Activated naive CD4-positive, alpha-beta T cell treated with anti-CD3 and anti-CD28 coated beads for 36 hours (primary cell): Measurements from ENCODE around the gene RTL10. TPM values are rescaled to one million over a fixed set of nuclear protein-coding genes. Genes with fewer than 3 reads are reported as not detected.

Experiments
- CTCF ChIA-PET: fragments of 350-600 bp; sonication (Branson Sonifier 250); formaldehyde crosslinking; loops from one replicate; lab custom pipeline; 2021; ENCODE audit warnings: antibody characterized with exemption; lab: Charles Lee
- DNase-seq: peaks from one replicate; pipeline ENCODE4 v3.0.0-alpha.2; 2020
- H3K27ac Mint-ChIP-seq: one replicate; pipeline ENCODE4 v1.8.0; 2021; ENCODE audit warnings: mild to moderate bottlenecking, mixed read lengths
- H3K27me3 Mint-ChIP-seq: one replicate; pipeline ENCODE4 v1.8.0; 2021; ENCODE audit warnings: low read depth, mixed read lengths
- H3K36me3 Mint-ChIP-seq: one replicate; pipeline ENCODE4 v1.8.0; 2021; ENCODE audit warnings: low read depth, mixed read lengths
- H3K4me1 Mint-ChIP-seq: one replicate; pipeline ENCODE4 v1.8.0; 2021; ENCODE audit warnings: low read depth, mixed read lengths
- H3K4me3 Mint-ChIP-seq: one replicate; pipeline ENCODE4 v1.8.0; 2021; ENCODE audit warnings: mild to moderate bottlenecking, moderate library complexity, mixed read lengths
- H3K9me3 Mint-ChIP-seq: one replicate; pipeline ENCODE4 v1.8.0; 2021; ENCODE audit warnings: mixed read lengths
- intact Hi-C: fragments of 100-400 bp; cut with micrococcal nuclease; formaldehyde crosslinking; loops from one replicate; pipeline ENCODE4 v1.15.1; 2023
- total RNA-seq, 2 experiments: library from RNA; stranded (reverse); gene quantifications; one replicate each; pipeline ENCODE4 v1.2.3, GENCODE V29; 2021

Gene RTL10
- total RNA-seq, 2 experiments from 2014 or later = 10.9 to 11.9 TPM

DNA sequence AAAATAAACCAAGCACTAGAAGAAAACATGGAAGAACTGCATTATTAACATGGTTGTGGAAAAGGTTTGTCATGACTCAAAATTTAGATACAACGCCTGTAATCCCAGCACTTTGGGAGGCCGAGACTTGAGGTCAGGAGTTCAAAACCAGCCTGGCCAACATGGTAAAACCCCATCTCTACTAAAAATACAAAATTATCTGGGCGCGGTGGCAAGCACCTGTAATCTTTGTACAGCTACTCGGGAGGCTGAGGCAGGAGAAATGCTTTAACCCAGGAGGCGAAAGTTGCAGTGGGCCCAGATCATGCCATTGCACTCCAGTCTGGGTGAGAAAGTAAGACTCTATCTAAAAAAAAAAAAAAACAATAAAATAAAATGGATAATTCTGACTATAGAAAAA lies 23.7 kb downstream of the RTL10 start:
- Mint-ChIP-seq H3K4me1 (peaks cover 17% of the 10 kb centered on the region), H3K27ac (no peak overlapping the region), H3K36me3 (no peaks in the 10 kb centered on the region), H3K9me3 (no peaks in the 10 kb centered on the region), H3K4me3 (no peak overlapping the region), H3K27me3 (no peaks in the 10 kb centered on the region)
- CTCF ChIA-PET = no interaction called here
- DNase-seq = no peak
- intact Hi-C loops = no loop called here

DNA sequence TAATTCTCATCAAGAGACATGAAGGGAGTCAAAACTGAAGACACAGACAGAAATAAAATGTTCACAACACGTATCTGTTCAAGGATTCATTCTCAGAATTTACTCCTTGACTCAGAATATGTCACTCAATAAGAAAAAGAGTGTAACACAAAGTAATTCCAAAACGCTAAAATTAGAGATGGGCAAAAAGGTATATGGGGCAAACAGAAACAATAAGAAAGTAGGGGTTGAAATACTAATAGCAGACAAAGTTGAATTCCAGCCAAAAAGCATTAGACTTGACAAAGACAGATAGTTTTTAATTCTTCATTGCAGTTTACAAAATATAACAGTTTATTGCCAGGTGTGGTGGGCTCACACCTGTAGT lies 26.7 kb downstream of the RTL10 start:
- Mint-ChIP-seq H3K36me3 (no peaks in the 10 kb centered on the region), H3K27me3 (no peaks in the 10 kb centered on the region), H3K9me3 (no peaks in the 10 kb centered on the region), H3K4me1 (peaks cover 9% of the 10 kb centered on the region), H3K27ac (no peak overlapping the region), H3K4me3 (no peak overlapping the region)
- intact Hi-C loops = no loop called here
- CTCF ChIA-PET = interaction anchor here (0.8 kb wide), 1 partner anchor 82 kb away, joined by 3 read pairs; no protein-coding TSS in a partner anchor
- DNase-seq = no peak

DNA sequence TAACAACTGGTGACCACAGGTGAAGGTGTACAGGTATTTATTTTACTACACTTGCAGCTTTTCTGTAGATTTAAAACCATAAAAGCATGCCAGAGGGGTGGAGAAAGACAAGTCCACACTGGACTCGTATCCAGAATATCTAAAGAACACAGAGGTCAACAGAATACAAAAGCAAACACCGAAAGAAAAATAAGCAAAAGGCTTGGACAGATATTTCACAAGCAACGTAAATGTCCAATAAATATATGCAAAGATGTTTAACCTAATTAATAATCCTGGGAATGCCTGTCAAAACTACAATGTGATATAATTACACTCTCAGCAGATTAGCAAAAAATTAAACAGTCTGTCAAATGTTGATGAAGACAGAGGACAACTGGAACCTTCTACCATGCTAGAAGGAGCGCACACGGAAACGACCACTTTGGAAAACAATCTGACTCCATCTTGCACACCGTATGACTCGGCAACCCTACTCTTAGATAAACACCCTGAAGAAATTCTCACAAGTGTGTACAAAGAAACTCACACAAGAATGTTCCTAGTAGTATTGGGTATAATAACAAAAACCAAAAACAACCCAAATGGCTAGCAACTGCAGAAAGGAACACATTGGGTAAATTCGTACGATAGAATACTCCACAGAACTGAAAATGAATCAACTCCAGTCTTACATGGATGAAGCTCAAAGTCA lies 27.2 kb downstream of the RTL10 start:
- H3K27me3 Mint-ChIP-seq = no peaks in the 10 kb centered on the region
- H3K27ac Mint-ChIP-seq = no peak overlapping the region
- H3K4me1 Mint-ChIP-seq = peaks cover 4% of the 10 kb centered on the region
- no peaks in the 10 kb centered on the region for H3K36me3 Mint-ChIP-seq
- CTCF ChIA-PET = interaction anchor here (0.8 kb wide), 1 partner anchor 83 kb away, joined by 3 read pairs; no protein-coding TSS in a partner anchor
- intact Hi-C loops = no loop called here
- H3K9me3 Mint-ChIP-seq = no peaks in the 10 kb centered on the region
- no peak overlapping the region for H3K4me3 Mint-ChIP-seq
- DNase-seq = no peak

DNA sequence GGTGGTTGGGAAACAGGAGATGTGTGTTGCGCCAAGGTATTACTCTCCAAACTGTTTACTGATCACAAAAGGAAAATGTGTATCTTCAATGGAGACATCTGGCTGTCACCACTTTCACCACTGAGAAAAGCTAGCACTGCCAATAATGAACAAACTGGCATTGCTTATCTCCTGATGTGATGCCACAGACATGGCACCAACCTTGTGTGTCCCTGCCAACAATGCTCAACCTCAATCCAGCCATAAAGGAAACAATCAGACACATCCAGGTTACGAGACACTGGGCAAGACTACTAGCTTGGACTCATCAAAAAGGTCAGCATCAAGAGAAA lies 28.1 kb downstream of the RTL10 start:
- no peaks in the 10 kb centered on the region for H3K9me3 Mint-ChIP-seq
- CTCF ChIA-PET = interaction anchor here (1.0 kb wide), 1 partner anchor 103 kb away, joined by 3 read pairs; the partner anchor contains the start of gene GP1BB
- no peaks in the 10 kb centered on the region for H3K36me3 Mint-ChIP-seq
- H3K27ac Mint-ChIP-seq = no peak overlapping the region
- peaks cover 2% of the 10 kb centered on the region for H3K4me1 Mint-ChIP-seq
- intact Hi-C loops = no loop called here
- no peak overlapping the region for H3K4me3 Mint-ChIP-seq
- DNase-seq = no peak
- H3K27me3 Mint-ChIP-seq = no peaks in the 10 kb centered on the region

DNA sequence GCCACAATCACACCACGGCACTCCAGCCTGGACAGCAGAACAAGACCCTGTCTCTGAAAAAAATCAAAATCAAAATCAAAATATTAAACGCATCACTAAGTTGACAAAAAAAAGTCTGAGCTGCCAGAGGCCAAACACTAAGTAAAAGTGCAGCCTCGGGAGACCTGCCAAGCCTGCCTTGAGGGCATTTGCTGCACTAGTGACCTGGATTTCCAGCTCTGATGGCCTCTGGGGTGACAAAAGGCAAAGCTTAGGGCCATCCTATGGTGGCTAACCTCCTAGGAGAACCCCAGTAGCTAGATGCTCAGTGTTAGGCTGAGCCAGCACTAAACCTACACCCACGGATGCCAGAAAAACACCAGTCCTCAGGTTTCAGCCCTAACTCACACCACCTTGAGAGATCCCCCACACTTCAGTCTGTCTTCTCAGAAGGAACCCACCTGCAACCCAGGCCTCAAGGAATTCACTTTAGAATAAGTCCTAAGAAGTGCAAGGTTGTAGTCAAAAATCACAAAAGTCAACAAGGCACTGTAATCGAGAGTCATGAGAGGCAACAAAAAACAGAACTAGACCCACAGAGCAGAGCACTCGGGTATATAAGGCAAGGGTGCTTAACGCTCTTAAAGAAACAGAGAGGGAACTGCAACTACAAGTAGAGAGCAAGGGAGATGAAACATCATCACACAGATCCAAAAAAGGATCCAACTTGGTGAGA lies 28.6 kb downstream of the RTL10 start:
- Mint-ChIP-seq H3K4me1 (peaks cover 2% of the 10 kb centered on the region), H3K27ac (no peak overlapping the region), H3K9me3 (no peaks in the 10 kb centered on the region), H3K4me3 (no peak overlapping the region), H3K36me3 (no peaks in the 10 kb centered on the region), H3K27me3 (no peaks in the 10 kb centered on the region)
- CTCF ChIA-PET = interaction anchor here (0.6 to 1.0 kb wide), 2 partner anchors 102 to 851 kb away, joined by 3 read pairs; partner anchors contain the start of gene GP1BB
- intact Hi-C loops = no loop called here
- DNase-seq = no peak

DNA sequence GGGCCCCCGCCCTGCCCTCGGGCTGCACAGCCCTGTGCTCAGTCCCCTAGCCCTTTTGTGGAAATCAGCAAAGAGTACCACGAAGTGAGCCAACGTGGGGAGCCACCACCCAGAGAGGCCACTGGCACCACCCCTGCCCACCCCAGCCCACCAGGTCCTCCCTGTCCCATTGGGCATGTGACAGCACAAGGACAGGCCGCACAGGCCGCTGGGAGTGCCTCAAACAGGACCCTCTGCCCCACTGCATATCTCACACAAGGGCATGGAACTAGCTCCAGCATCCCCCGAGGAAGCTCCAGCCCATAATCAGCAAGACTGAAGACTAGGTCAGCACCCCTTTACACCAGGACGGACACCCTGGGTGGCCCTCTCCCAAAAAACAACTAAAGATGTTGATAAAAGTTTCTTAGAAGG lies 29.7 kb downstream of the RTL10 start:
- Mint-ChIP-seq H3K4me1 (no peaks in the 10 kb centered on the region), H3K27ac (no peak overlapping the region), H3K9me3 (no peaks in the 10 kb centered on the region), H3K27me3 (no peaks in the 10 kb centered on the region), H3K4me3 (no peak overlapping the region), H3K36me3 (no peaks in the 10 kb centered on the region)
- DNase-seq = no peak
- CTCF ChIA-PET = interaction anchor here (0.6 kb wide), 1 partner anchor 14 kb away, joined by 3 read pairs; no protein-coding TSS in a partner anchor
- intact Hi-C loops = no loop called here

DNA sequence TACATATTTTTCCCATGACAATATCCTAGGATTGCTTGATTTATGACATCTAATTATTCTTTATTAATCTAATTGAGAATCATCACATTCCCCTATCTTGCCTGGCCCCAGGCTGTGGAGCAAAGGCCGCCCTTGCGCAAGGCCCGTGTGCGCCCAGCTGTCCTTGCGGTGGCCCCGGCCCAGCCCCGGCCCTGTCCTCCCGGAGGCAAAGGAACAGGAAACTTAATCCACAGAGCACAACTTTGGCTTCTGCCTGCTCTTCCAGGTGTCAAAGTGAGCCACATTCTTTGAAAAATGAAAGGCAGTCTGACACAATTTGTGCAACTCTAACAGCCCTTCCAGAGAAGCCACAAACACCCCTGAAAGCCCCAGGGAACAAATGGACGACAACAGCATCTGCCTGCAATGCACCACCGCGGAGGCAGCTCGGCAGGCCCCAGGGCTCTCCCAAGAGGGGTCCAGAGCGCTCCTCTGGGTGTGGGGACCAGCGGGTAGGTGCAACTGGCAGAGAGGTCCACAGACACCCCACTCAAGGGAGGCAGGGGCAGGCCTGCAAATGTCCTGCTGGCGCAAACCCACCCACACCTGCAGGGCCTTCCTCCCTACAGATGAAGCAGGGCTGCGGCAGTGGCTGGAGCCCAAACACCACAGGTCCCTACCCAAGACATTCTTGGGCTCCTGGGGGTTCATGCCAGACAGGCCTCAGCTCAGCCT lies 30.3 kb downstream of the RTL10 start:
- no peak for DNase-seq
- H3K36me3 Mint-ChIP-seq = no peaks in the 10 kb centered on the region
- H3K27me3 Mint-ChIP-seq = no peaks in the 10 kb centered on the region
- CTCF ChIA-PET = interaction anchor here (0.6 kb wide), 1 partner anchor 14 kb away, joined by 3 read pairs; no protein-coding TSS in a partner anchor
- no peak overlapping the region for H3K27ac Mint-ChIP-seq
- intact Hi-C loops = no loop called here
- no peak overlapping the region for H3K4me3 Mint-ChIP-seq
- H3K4me1 Mint-ChIP-seq = no peaks in the 10 kb centered on the region
- H3K9me3 Mint-ChIP-seq = no peaks in the 10 kb centered on the region

DNA sequence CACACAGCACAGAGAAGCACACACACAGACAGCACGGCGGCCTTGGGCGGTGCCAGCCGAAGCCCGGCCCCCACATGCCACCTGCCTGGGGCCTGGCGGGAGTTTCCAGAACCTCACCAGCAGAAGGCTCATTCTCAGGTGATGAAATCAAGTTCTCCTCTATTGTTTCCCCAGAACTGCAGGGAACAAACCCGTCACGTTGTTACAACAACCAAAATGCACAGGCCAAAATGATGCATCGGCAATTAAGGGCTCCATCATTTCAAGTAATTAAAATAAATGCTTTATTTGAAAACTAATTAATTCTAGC lies 30.8 kb downstream of the RTL10 start:
- intact Hi-C loops = no loop called here
- no peak for DNase-seq
- Mint-ChIP-seq H3K27me3 (no peaks in the 10 kb centered on the region), H3K27ac (no peak overlapping the region), H3K9me3 (no peaks in the 10 kb centered on the region), H3K4me3 (no peak overlapping the region), H3K4me1 (no peaks in the 10 kb centered on the region), H3K36me3 (no peaks in the 10 kb centered on the region)
- CTCF ChIA-PET = no interaction called here

DNA sequence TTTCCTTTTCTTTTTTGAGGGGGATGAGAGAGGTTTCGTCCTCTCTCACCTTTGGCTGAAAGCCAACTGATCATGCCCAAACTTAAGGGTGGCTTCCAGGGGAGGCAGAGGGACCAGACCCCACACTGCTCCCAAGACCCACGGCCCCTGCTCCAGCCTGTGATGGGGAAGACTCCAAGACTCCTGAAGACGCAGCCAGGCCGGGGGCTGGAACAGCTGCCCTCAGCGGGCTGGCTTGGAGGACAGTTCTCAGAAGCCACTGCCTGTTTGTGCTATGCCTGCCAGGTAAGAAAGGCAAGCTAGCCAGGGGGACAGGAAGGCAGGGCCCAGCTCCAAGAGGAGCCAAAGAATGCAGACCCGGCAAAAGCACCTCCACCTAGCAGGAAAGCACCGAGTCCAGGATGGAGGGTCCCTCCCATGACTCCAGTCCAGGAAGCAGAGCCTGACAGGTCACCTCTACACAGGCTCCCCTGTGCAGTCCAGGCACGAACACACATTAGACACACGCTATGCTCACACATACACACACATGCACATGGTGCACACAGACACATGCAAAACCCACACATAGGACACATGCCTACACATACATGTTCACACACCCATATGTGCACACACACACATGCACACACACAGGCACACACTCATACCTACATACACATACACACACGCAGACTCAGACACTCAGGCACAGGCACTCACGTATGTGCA lies 31.3 kb downstream of the RTL10 start:
- Mint-ChIP-seq H3K27ac (no peak overlapping the region), H3K9me3 (no peaks in the 10 kb centered on the region), H3K4me1 (no peaks in the 10 kb centered on the region), H3K4me3 (no peak overlapping the region), H3K36me3 (no peaks in the 10 kb centered on the region), H3K27me3 (no peaks in the 10 kb centered on the region)
- intact Hi-C loops = no loop called here
- CTCF ChIA-PET = no interaction called here
- no peak for DNase-seq

DNA sequence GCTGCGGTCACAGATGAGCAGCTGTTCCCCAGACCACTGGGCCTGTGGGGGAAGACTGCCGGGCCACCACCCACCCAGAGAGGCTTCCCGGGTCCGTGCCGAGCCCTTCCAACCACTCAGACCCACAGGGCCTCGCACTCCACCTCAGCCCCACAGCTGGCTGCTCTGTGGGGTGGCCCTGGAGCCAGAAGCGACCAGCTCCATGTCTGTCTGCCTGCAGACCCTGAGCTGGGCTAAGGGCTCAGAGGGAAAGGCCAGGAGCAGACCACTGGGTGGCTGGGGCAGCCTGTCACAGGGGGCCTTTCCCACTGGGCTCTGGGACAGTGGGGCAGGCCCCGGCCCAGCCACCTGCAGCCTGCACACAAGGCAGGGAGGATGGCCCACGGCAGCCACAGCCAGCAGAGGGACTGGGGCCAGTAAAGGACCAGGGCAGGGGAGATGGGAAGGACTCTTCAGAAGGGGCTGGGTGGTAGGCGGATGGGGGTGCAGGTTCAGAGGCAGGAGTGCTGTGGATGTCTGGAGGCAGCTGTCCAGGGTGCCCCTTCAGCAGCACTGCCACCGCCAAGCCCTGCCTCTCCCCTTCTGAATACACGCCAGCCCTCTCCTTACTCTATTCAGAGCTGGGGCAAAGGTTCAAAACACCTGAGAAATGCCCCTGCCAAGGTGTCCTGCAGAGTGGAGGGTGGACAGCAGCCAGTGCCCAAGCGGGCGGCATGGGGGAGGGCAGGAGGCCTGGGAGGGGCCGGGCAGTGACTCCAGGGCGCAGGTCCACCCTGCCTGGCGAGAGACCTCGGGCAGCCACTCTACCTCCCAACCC lies 32.2 kb downstream of the RTL10 start:
- Mint-ChIP-seq H3K4me1 (no peaks in the 10 kb centered on the region), H3K4me3 (no peak overlapping the region), H3K27me3 (no peaks in the 10 kb centered on the region), H3K27ac (no peak overlapping the region), H3K9me3 (no peaks in the 10 kb centered on the region), H3K36me3 (no peaks in the 10 kb centered on the region)
- intact Hi-C loops = no loop called here
- DNase-seq = peak; percentile 2
- CTCF ChIA-PET = no interaction called here

DNA sequence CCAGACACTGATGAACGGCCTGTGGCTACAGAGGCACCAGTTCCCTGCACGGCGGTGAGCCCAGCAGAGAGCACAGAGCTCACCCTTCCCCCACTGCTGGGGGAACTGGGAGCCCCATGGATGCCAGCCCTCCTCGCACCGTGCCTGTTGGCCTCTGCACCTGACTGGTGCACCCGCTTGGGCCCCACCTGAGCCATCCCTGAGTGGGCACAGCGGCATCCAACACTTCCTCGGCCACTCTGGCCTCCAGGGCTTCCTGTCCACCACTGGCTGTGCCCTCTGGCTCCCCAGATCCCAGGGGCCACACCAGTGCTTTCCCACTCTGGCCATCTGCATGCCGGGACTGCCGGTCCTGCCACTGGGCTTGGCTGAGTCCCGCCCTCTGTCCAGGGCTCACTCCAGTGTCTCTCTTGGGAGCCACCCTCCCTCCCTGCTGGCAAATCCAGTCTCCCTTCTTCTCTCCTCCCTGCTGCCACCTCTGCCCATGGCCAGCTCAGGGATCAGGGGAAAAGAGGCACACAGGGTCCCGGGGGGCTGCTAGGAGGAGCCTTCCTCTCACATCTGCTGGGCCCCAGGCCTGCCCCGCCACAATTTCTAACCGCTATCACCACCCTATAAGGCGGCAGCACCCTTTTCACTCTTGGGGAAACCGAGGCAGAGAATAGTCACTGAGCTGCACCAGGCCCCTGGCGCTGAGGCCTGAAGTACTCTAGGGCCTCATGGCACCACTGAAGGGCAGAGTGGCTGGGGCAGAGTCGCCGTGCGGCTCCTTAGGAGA lies 33.0 kb downstream of the RTL10 start:
- no peak for DNase-seq
- CTCF ChIA-PET = no interaction called here
- no peaks in the 10 kb centered on the region for H3K27me3 Mint-ChIP-seq
- intact Hi-C loops = no loop called here
- no peak overlapping the region for H3K4me3 Mint-ChIP-seq
- H3K4me1 Mint-ChIP-seq = no peaks in the 10 kb centered on the region
- no peak overlapping the region for H3K27ac Mint-ChIP-seq
- H3K36me3 Mint-ChIP-seq = no peaks in the 10 kb centered on the region
- no peaks in the 10 kb centered on the region for H3K9me3 Mint-ChIP-seq
